Neural progenitor cell (in vitro differentiated cells): ENCODE data around the gene FGF22.

Source experiments
- EZH2phosphoT487 ChIP-seq: fragments of 200-600 bp; sonication (generic); IDR thresholded peaks from 2 replicates; pipeline ENCODE4 v1.6.1; 2017; ENCODE audit warnings: antibody characterized with exemption
- TF ChIP-seq, protein P1 (sequence below): fragments of 200-600 bp; sonication (generic); IDR thresholded peaks from 2 replicates; pipeline ENCODE4 v1.5.1; 2017; ENCODE audit warnings: antibody characterized with exemption, mild to moderate bottlenecking

DNA sequence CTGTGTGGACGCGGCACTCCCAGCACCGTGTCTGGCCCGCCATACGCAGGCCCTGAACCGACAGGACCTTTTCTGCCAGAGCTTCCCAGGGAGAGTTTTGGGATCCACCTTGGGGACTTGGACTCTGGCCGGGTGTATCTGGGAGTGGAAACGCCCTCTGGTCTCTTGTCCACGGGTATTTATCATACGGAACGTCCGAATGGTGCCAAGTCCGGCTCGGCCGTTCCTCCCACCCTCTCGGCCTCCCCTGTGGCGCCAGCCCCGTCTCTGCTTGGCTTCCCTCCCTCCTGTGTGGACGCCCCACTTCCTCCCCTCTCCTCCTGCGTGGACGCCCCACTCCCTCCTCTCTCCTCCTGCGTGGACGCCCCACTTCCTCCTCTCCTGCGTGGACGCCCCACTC lies 37.9 kb upstream of the FGF22 start:
- TF ChIP-seq, protein P1, sequence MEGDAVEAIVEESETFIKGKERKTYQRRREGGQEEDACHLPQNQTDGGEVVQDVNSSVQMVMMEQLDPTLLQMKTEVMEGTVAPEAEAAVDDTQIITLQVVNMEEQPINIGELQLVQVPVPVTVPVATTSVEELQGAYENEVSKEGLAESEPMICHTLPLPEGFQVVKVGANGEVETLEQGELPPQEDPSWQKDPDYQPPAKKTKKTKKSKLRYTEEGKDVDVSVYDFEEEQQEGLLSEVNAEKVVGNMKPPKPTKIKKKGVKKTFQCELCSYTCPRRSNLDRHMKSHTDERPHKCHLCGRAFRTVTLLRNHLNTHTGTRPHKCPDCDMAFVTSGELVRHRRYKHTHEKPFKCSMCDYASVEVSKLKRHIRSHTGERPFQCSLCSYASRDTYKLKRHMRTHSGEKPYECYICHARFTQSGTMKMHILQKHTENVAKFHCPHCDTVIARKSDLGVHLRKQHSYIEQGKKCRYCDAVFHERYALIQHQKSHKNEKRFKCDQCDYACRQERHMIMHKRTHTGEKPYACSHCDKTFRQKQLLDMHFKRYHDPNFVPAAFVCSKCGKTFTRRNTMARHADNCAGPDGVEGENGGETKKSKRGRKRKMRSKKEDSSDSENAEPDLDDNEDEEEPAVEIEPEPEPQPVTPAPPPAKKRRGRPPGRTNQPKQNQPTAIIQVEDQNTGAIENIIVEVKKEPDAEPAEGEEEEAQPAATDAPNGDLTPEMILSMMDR = no peak
- no peak for TF ChIP-seq EZH2phosphoT487
